Smooth muscle cell (in vitro differentiated cells): ENCODE measurements around the gene ADGRV1. TPM values are rescaled to one million over a fixed set of nuclear protein-coding genes. Genes with fewer than 3 reads are reported as not detected.

ENCODE experiments used
- DNase-seq: peaks from one replicate; lab custom pipeline; 2025; ENCODE audit not compliant: unreplicated experiment; lab: John Stamatoyannopoulos, UW
- H2AFZ ChIP-seq: fragments of 200-600 bp; sonication (generic); 2 replicates; pipeline ENCODE4 v1.6.0; 2016; ENCODE audit warnings: antibody characterized with exemption, low read depth, mild to moderate bottlenecking
- H3F3A ChIP-seq: fragments of 200-600 bp; sonication (generic); 2 replicates; pipeline ENCODE4 v1.6.0; 2017; ENCODE audit warnings: antibody characterized with exemption, low read depth
- H3K27ac ChIP-seq: fragments of 200-600 bp; sonication (generic); 2 replicates; pipeline ENCODE4 v1.5.1; 2016; ENCODE audit warnings: low read depth, mild to moderate bottlenecking
- H3K27me3 ChIP-seq: fragments of 200-600 bp; sonication (generic); 2 replicates; pipeline ENCODE4 v1.6.1; 2016; ENCODE audit warnings: low read depth, mild to moderate bottlenecking
- H3K36me3 ChIP-seq: fragments of 200-600 bp; sonication (generic); 2 replicates; pipeline ENCODE4 v1.5.1; 2016; ENCODE audit warnings: low read depth
- H3K4me1 ChIP-seq: fragments of 200-600 bp; sonication (generic); 2 replicates; pipeline ENCODE4 v1.5.1; 2016; ENCODE audit warnings: low read depth
- H3K4me2 ChIP-seq: fragments of 200-600 bp; sonication (generic); 2 replicates; pipeline ENCODE4 v1.6.0; 2016; ENCODE audit warnings: mild to moderate bottlenecking
- H3K4me3 ChIP-seq: fragments of 200-600 bp; sonication (generic); 2 replicates; pipeline ENCODE4 v1.5.1; 2016; ENCODE audit warnings: mild to moderate bottlenecking
- H3K79me2 ChIP-seq: fragments of 200-600 bp; sonication (generic); 2 replicates; pipeline ENCODE4 v1.6.0; 2016; ENCODE audit warnings: low read depth, mild to moderate bottlenecking
- H3K9ac ChIP-seq: fragments of 200-600 bp; sonication (generic); 2 replicates; pipeline ENCODE4 v1.6.0; 2016; ENCODE audit warnings: low read depth
- H3K9me3 ChIP-seq: fragments of 200-600 bp; sonication (generic); replicated peaks from 2 replicates; pipeline ENCODE4 v1.5.1; 2016; ENCODE audit warnings: low read depth
- H4K20me1 ChIP-seq: fragments of 200-600 bp; sonication (generic); 2 replicates; pipeline ENCODE4 v1.6.0; 2016; ENCODE audit warnings: low read depth
- CTCF ChIP-seq: fragments of 200-600 bp; sonication (generic); IDR thresholded peaks from 2 replicates; pipeline ENCODE4 v1.5.1; 2017; ENCODE audit warnings: borderline replicate concordance, mild to moderate bottlenecking, antibody characterized with exemption; ENCODE audit not compliant: insufficient read depth, poor library complexity, severe bottlenecking
- WGBS: methylation state at CpG from one replicate; pipeline ENCODE4 v1.1.7; 2016; ENCODE audit warnings: low lambda C conversion rate; 5-methylcytosine and 5-hydroxymethylcytosine counted together
- polyA plus RNA-seq: library from polyadenylated mRNA; unstranded; fragments of >200 nt; fragmentation: Nextera tagmentation; extraction: Ambion mirVana; gene quantifications from 2 replicates; pipeline ENCODE4 v1.2.1, GENCODE V29; 2016
- total RNA-seq: library from RNA; depleted of rRNA; stranded (reverse); fragments of >200 nt; gene quantifications from 2 replicates; pipeline ENCODE4 v1.2.3, GENCODE V29; 2014

The ADGRV1 gene
- total and polyA plus RNA-seq, 2 experiments from 2014 or later = 16.8 to 17.7 TPM

- Histone ChIP-seq H3K9me3 (no peaks in the 10 kb centered on the region), H3K36me3 (no peaks in the 10 kb centered on the region), H3K4me1 (no peaks in the 10 kb centered on the region), H2AFZ (no peak overlapping the region), H3K4me3 (no peak overlapping the region), H3K27me3 (no peaks in the 10 kb centered on the region), H4K20me1 (no peaks in the 10 kb centered on the region), H3F3A (no peaks in the 10 kb centered on the region), H3K27ac (no peak overlapping the region), H3K9ac (no peak overlapping the region), H3K79me2 (no peaks in the 10 kb centered on the region), H3K4me2 (no peak overlapping the region)
- DNase-seq = no peak
- no peak for TF ChIP-seq CTCF
- WGBS = 97% methylated on average over 2 of the region's 2 CpGs
Measured at GRCh38 chr5:90654215-90654614, 95.6 kb downstream of the ADGRV1 start.

GRCh38 chr5:90655423-90655822, 96.8 kb downstream of the ADGRV1 start:
- Histone ChIP-seq H3K4me3 (no peak overlapping the region), H3K4me2 (no peak overlapping the region), H3K79me2 (no peaks in the 10 kb centered on the region), H2AFZ (no peak overlapping the region), H3K4me1 (no peaks in the 10 kb centered on the region), H3K9ac (no peak overlapping the region), H3K9me3 (no peaks in the 10 kb centered on the region), H3F3A (no peaks in the 10 kb centered on the region), H4K20me1 (no peaks in the 10 kb centered on the region), H3K36me3 (no peaks in the 10 kb centered on the region), H3K27me3 (no peaks in the 10 kb centered on the region), H3K27ac (no peak overlapping the region)
- WGBS = 87% methylated on average over 1 of the region's 1 CpG
- DNase-seq = no peak
- TF ChIP-seq CTCF = no peak

- no peak for TF ChIP-seq CTCF
- Histone ChIP-seq H3K9me3 (no peaks in the 10 kb centered on the region), H3K4me1 (no peaks in the 10 kb centered on the region), H3K36me3 (no peaks in the 10 kb centered on the region), H3F3A (no peaks in the 10 kb centered on the region), H4K20me1 (no peaks in the 10 kb centered on the region), H3K27me3 (no peaks in the 10 kb centered on the region), H3K9ac (no peak overlapping the region), H3K4me2 (no peak overlapping the region), H3K79me2 (no peaks in the 10 kb centered on the region), H3K27ac (no peak overlapping the region), H3K4me3 (no peak overlapping the region), H2AFZ (no peak overlapping the region)
- 66% methylated on average over 4 of the region's 4 CpGs for WGBS
- no peak for DNase-seq
Measured at GRCh38 chr5:90657030-90657429, 98.4 kb downstream of the ADGRV1 start.

- Histone ChIP-seq H3K79me2 (no peaks in the 10 kb centered on the region), H3K36me3 (no peaks in the 10 kb centered on the region), H3K27ac (no peak overlapping the region), H3K9ac (no peak overlapping the region), H3F3A (no peaks in the 10 kb centered on the region), H2AFZ (no peak overlapping the region), H4K20me1 (no peaks in the 10 kb centered on the region), H3K4me1 (no peaks in the 10 kb centered on the region), H3K4me2 (no peak overlapping the region), H3K27me3 (no peaks in the 10 kb centered on the region), H3K4me3 (no peak overlapping the region), H3K9me3 (no peaks in the 10 kb centered on the region)
- no peak for DNase-seq
- 91% methylated on average over 6 of the region's 6 CpGs for WGBS
- TF ChIP-seq CTCF = no peak
Measured at GRCh38 chr5:90657788-90658187, 99.2 kb downstream of the ADGRV1 start.
